GM23338 (cell line): ENCODE data around the gene NFIA.

Experiments used
- CREB1 ChIP-seq: fragments of 250-450 bp; sonication (Bioruptor Pico); IDR thresholded peaks from 2 replicates; pipeline ENCODE4 v1.5.0; 2020; ENCODE audit warnings: low read depth, mild to moderate bottlenecking, moderate library complexity
- ETS1 ChIP-seq: IDR thresholded peaks from 2 replicates; pipeline ENCODE4 v1.6.1; 2016; ENCODE audit warnings: antibody characterized with exemption
- EZH2 ChIP-seq: fragments of 200-600 bp; sonication (generic); IDR thresholded peaks from one replicate; pipeline ENCODE4 v1.8.0; 2017; ENCODE audit warnings: antibody characterized with exemption, mild to moderate bottlenecking, low read depth; ENCODE audit not compliant: unreplicated experiment
- EZH2phosphoT487 ChIP-seq: fragments of 200-600 bp; sonication (generic); IDR thresholded peaks from one replicate; pipeline ENCODE4 v1.8.1; 2018; ENCODE audit warnings: antibody characterized with exemption; ENCODE audit not compliant: unreplicated experiment
- JUNB ChIP-seq: IDR thresholded peaks from one replicate; pipeline ENCODE4 v1.6.1; 2016; ENCODE audit warnings: antibody characterized with exemption; ENCODE audit not compliant: unreplicated experiment
- POLR2AphosphoS5 ChIP-seq: IDR thresholded peaks from 2 replicates; pipeline ENCODE4 v1.6.1; 2016; ENCODE audit warnings: antibody characterized with exemption, low read depth
- ZNF331 ChIP-seq: fragments of 250-450 bp; sonication (Bioruptor Pico); IDR thresholded peaks from 2 replicates; pipeline ENCODE4 v1.5.0; 2020; ENCODE audit warnings: low read depth, mild to moderate bottlenecking, moderate library complexity
- TF ChIP-seq, protein P1 (sequence below), 2 experiments: fragments of 200-600 bp in 1 of 2; sonication (generic) in 1 of 2; conservative IDR thresholded peaks; 2 replicates each; pipeline versions ENCODE4 v1.5.1 to v1.6.1; 2016 to 2017; ENCODE audit warnings: antibody characterized with exemption in 2 of 2, low read depth in 2 of 2, mild to moderate bottlenecking in 2 of 2, moderate library complexity in 1 of 2
- TF ChIP-seq, protein P2 (sequence below): IDR thresholded peaks from one replicate; pipeline ENCODE4 v1.6.1; 2018; ENCODE audit warnings: antibody characterized with exemption; ENCODE audit not compliant: unreplicated experiment

DNA sequence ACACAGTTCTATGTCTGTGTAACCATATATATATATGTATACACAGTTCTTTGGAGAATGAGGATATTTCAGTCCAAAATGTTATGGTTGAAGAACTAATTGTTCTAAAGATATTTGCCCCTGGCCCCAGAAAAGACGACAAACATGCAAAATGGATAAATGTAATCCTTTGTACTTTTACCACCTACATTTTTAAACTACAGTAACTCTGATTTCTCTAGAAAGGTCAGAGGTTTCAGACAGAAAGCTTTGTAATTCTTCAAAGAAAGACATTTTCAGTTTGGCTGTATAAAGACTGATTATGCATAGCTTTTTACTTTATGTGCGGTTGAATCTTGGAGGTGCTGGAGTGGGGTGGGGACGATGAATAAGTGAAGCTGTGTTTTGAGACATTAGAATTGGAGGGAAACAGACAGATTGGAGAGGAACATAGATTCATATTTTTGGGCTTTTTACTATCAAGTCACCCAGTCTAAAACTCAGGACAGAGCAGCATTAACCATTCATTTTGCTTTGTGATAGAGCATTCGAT is 16.6 kb downstream of the NFIA start:
- no peak for TF ChIP-seq POLR2AphosphoS5
- TF ChIP-seq, protein P1, sequence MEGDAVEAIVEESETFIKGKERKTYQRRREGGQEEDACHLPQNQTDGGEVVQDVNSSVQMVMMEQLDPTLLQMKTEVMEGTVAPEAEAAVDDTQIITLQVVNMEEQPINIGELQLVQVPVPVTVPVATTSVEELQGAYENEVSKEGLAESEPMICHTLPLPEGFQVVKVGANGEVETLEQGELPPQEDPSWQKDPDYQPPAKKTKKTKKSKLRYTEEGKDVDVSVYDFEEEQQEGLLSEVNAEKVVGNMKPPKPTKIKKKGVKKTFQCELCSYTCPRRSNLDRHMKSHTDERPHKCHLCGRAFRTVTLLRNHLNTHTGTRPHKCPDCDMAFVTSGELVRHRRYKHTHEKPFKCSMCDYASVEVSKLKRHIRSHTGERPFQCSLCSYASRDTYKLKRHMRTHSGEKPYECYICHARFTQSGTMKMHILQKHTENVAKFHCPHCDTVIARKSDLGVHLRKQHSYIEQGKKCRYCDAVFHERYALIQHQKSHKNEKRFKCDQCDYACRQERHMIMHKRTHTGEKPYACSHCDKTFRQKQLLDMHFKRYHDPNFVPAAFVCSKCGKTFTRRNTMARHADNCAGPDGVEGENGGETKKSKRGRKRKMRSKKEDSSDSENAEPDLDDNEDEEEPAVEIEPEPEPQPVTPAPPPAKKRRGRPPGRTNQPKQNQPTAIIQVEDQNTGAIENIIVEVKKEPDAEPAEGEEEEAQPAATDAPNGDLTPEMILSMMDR (conservative IDR thresholded peaks at IDR 0.05; ENCODE audit: low read depth in 2 of 2): no peak
- no peak for TF ChIP-seq ZNF331 (CRISPR knock-in tag)
- no peak for TF ChIP-seq ETS1
- TF ChIP-seq, protein P2, sequence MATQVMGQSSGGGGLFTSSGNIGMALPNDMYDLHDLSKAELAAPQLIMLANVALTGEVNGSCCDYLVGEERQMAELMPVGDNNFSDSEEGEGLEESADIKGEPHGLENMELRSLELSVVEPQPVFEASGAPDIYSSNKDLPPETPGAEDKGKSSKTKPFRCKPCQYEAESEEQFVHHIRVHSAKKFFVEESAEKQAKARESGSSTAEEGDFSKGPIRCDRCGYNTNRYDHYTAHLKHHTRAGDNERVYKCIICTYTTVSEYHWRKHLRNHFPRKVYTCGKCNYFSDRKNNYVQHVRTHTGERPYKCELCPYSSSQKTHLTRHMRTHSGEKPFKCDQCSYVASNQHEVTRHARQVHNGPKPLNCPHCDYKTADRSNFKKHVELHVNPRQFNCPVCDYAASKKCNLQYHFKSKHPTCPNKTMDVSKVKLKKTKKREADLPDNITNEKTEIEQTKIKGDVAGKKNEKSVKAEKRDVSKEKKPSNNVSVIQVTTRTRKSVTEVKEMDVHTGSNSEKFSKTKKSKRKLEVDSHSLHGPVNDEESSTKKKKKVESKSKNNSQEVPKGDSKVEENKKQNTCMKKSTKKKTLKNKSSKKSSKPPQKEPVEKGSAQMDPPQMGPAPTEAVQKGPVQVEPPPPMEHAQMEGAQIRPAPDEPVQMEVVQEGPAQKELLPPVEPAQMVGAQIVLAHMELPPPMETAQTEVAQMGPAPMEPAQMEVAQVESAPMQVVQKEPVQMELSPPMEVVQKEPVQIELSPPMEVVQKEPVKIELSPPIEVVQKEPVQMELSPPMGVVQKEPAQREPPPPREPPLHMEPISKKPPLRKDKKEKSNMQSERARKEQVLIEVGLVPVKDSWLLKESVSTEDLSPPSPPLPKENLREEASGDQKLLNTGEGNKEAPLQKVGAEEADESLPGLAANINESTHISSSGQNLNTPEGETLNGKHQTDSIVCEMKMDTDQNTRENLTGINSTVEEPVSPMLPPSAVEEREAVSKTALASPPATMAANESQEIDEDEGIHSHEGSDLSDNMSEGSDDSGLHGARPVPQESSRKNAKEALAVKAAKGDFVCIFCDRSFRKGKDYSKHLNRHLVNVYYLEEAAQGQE: no peak
- TF ChIP-seq CREB1 (CRISPR knock-in tag): no peak
- TF ChIP-seq EZH2phosphoT487: no peak
- TF ChIP-seq EZH2: no peak
- TF ChIP-seq JUNB: no peak
